VCaP (cell line): ENCODE results near the gene DNMT1.

ENCODE experiments used
- H3K27ac ChIP-seq: fragments of 450-650 bp; 2 replicates; pipeline ENCODE4 v1.5.1; 2017
- TF ChIP-seq, protein P1 (sequence below): fragments of 450-650 bp; conservative IDR thresholded peaks from 2 replicates; pipeline ENCODE4 v1.5.1; 2017; ENCODE audit warnings: mild to moderate bottlenecking, moderate library complexity

DNMT1 gene

DNA sequence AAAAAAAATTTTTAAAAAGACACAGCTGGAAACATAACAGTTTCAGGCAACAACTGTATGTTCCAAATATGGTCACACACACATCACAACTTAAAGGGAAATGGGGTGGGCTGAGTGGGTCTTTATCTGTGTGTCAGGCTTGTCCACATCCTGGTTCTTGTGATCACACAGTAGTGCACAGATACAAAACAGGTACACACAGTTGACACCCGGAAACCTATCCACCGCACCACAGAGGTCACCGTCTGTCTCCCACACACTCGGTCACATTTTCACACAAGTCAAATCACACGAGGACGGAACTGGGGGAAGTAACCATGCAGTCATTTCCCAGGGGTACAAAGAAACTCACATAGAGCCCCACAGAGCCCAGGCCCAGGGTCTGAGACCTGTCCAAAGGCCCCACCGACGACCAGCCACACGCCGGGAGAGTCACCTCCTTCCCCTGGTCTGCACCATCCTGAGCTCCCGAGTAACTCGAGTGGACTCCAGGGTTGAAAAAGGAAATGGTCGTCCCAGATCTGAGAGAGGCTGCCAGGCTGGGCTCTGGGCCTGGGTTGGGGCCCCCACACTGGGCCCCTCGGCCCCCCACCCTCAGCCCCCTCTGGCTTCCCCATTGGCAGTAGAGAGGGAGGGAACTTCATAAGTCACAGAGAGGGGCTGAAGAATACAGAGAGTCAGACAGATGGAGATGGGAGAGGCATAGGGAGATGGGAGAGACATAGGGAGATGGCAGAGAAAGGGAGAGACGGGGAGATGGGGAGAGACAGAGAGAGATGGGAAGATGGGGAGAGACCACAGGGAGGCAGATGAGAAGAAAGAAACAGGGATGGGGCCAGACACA lies 89.9 kb downstream of the DNMT1 start:
- TF ChIP-seq, protein P1, sequence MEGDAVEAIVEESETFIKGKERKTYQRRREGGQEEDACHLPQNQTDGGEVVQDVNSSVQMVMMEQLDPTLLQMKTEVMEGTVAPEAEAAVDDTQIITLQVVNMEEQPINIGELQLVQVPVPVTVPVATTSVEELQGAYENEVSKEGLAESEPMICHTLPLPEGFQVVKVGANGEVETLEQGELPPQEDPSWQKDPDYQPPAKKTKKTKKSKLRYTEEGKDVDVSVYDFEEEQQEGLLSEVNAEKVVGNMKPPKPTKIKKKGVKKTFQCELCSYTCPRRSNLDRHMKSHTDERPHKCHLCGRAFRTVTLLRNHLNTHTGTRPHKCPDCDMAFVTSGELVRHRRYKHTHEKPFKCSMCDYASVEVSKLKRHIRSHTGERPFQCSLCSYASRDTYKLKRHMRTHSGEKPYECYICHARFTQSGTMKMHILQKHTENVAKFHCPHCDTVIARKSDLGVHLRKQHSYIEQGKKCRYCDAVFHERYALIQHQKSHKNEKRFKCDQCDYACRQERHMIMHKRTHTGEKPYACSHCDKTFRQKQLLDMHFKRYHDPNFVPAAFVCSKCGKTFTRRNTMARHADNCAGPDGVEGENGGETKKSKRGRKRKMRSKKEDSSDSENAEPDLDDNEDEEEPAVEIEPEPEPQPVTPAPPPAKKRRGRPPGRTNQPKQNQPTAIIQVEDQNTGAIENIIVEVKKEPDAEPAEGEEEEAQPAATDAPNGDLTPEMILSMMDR: no peak
- no peak overlapping the region for H3K27ac ChIP-seq

DNA sequence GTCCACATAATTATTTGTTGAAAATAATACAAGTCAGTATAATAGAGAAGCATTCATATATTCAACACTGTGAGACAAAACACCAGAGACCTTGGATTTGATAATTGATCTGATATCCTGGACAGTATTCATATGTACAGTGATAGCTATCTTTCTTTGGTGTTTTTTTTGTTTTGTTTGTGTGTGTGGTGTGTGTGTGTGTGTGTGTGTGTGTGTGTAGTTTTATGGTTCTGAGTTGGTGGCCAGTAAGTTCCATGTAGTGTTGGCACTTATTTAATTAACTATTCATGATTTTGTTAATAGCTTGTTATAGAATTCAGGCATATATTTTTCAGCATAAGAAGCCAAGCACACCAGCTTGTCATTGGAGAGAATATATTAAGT lies 90.6 kb downstream of the DNMT1 start:
- no peak overlapping the region for H3K27ac ChIP-seq
- TF ChIP-seq, protein P1: no peak

DNA sequence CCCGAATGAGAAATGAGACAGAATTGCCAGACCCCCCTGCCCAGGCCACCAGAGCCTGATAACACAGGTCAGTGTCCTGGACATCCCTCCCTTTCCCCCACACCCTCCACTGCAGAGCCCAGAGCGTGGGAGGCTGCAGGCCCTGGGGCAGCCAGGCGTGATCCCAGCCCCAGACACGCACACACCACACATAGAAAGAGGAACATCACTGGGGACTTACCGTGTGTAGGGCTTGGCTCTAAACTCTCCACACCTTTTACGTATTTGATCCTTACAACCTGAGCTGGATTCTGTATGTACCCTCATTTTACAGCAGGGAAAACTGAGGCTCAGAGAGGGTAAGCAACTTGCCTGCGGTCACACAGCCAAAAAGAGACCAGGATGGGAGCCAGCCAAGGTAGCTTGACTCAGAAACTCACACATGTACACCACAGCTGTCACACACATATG lies 91.9 kb downstream of the DNMT1 start:
- TF ChIP-seq, protein P1: no peak
- H3K27ac ChIP-seq: no peak overlapping the region

DNA sequence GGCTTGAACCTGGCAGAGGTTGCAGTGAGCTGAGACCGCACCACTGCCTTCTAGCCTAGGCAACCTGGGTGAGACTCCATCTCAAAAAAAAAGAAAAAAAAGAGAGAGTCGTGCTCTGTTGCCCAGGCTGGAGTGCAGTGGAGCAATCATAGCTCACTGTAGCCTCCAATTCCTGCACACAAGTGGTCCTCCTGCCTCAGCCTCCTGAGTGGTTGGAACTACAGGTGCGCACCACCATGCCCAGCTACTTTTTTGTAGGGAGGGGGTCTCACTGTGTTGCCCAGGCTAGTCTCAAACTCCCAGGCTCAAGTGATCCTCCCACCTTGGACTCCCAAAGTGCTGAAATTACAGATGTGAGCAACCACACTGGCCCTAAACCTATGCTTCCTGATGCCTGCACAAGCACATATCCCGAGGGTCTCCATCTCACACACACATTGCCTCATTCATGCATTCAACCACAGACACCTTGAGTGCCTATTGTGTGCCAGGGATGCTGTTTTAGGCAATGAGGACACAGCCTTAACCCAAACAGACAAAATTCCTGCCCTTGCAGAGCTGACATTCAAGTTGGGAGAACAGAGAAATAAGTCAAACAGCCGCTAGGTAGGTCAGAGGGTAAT lies 94.5 kb downstream of the DNMT1 start:
- H3K27ac ChIP-seq: no peak overlapping the region
- TF ChIP-seq, protein P1: no peak

DNA sequence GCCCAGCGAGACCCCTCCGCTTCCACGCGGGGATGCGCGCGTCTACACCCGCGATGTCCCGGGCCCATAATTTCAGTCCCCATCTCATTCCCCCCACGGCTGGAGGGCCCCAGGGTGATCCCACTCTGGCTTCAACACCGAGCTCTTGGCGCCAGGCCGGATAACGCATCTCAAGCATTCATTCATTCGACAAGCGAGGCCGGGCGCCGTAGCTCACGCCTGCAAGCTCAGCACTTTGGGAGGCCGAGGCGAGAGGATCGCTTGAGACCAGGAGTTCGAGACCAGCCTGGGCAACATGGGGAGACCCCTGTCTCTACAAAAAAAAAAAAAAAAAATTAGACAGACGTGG lies 98.2 kb downstream of the DNMT1 start:
- TF ChIP-seq, protein P1: no peak

DNA sequence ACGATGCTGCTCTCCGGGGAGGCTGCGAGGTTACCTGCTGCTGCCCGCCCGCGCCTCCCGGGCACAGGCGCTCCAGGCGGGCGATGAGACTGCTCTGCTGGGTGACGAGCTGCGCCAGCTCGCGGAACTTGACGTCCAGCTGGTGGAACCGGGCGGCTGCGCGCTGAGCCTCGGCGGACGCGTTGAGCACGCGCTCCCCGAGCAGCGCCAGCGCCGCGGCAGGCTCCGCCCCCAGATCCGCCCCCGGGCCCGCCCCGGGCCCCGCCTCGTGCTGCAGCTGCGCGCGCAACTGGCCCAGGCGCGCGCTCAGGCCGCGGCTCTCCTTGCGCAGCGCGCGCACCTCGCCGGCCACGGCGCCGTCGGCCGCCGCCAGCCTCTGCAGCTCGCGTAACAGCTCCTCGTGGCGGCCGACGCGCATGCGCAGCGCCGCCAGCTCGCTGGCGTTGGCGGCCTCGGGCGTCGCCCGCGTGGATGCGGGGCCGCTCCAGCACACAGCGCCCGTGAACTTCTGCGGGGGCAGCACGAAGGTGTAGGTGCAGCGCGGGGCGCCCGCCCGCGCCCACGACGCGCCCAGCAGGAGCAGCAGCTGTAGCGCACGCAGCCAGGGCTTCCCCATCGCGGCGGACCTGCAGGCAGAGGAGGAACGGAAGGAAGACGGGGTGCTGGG lies 98.7 kb downstream of the DNMT1 start:
- peak overlapping the region; percentile 54 for H3K27ac ChIP-seq
- TF ChIP-seq, protein P1: no peak

More for the DNA sequence above, 98.2 kb downstream of the DNMT1 start:
- H3K27ac ChIP-seq: peak overlapping the region; percentile 54

DNA sequence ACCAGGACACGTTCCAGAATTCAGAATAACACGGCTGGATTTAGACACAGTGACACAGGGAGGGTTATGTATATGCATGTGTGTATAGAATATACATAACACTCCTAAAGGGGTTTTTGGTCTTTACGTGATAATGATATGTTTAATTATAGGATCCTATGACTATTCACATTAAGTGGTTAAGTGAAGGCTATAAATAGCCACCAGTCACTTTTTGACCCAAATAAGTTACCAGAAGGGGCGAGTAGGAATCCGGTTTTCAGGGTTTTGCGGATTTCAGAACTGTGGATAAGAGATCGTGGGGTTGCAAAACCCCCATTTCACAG lies 99.2 kb downstream of the DNMT1 start:
- TF ChIP-seq, protein P1: no peak
- peak overlapping the region; percentile 54 for H3K27ac ChIP-seq
